ENCODE data around the gene TTLL1. TPM values are rescaled to one million over a fixed set of nuclear protein-coding genes. Genes with fewer than 3 reads are reported as not detected.

TTLL1 gene
- total RNA-seq, 2 experiments from 2014 or later, result 3.9 to 4.2 TPM

- Mint-ChIP-seq H3K36me3 (no peaks in the 10 kb centered on the region), H3K27ac (no peak overlapping the region), H3K4me1 (no peaks in the 10 kb centered on the region), H3K9me3 (peaks cover 8% of the 10 kb centered on the region), H3K27me3 (no peaks in the 10 kb centered on the region), H3K4me3 (no peak overlapping the region)
- no peak for DNase-seq
Observed at GRCh38 chr22:43098356-43098755, 9.2 kb upstream of the TTLL1 start.

GRCh38 chr22:43096420-43096819 lies 7.2 kb upstream of the TTLL1 start:
- no peaks in the 10 kb centered on the region for H3K36me3 Mint-ChIP-seq
- DNase-seq, result no peak
- no peak overlapping the region for H3K27ac Mint-ChIP-seq
- no peak overlapping the region for H3K4me3 Mint-ChIP-seq
- H3K9me3 Mint-ChIP-seq, result peaks cover 8% of the 10 kb centered on the region
- no peaks in the 10 kb centered on the region for H3K4me1 Mint-ChIP-seq
- no peaks in the 10 kb centered on the region for H3K27me3 Mint-ChIP-seq

- no peak overlapping the region for H3K27ac Mint-ChIP-seq
- H3K9me3 Mint-ChIP-seq, result peaks cover 8% of the 10 kb centered on the region
- DNase-seq, result no peak
- no peak overlapping the region for H3K4me3 Mint-ChIP-seq
- H3K27me3 Mint-ChIP-seq, result no peaks in the 10 kb centered on the region
- H3K36me3 Mint-ChIP-seq, result no peaks in the 10 kb centered on the region
- H3K4me1 Mint-ChIP-seq, result peaks cover 2% of the 10 kb centered on the region
Observed at GRCh38 chr22:43094551-43094950, 5.4 kb upstream of the TTLL1 start.

GRCh38 chr22:43094085-43094484 lies 4.9 kb upstream of the TTLL1 start:
- H3K36me3 Mint-ChIP-seq, result no peaks in the 10 kb centered on the region

GRCh38 chr22:43092085-43092484 lies 2.9 kb upstream of the TTLL1 start:
- Mint-ChIP-seq H3K27ac (no peak overlapping the region), H3K4me1 (peaks cover 9% of the 10 kb centered on the region), H3K27me3 (no peaks in the 10 kb centered on the region), H3K9me3 (peaks cover 8% of the 10 kb centered on the region), H3K36me3 (no peaks in the 10 kb centered on the region), H3K4me3 (no peak overlapping the region)
- DNase-seq, result no peak

More at GRCh38 chr22:43094085-43094484, 4.9 kb upstream of the TTLL1 start:
- Mint-ChIP-seq H3K9me3 (peaks cover 8% of the 10 kb centered on the region), H3K27me3 (no peaks in the 10 kb centered on the region), H3K27ac (no peak overlapping the region), H3K4me1 (peaks cover 5% of the 10 kb centered on the region), H3K4me3 (no peak overlapping the region)
- DNase-seq, result no peak

GRCh38 chr22:43090130-43090789 lies 1.1 kb upstream of the TTLL1 start:
- Mint-ChIP-seq H3K4me3 (peak overlapping the region; percentile 84), H3K27ac (no peak overlapping the region), H3K36me3 (no peaks in the 10 kb centered on the region), H3K27me3 (no peaks in the 10 kb centered on the region), H3K9me3 (no peaks in the 10 kb centered on the region), H3K4me1 (peaks cover 19% of the 10 kb centered on the region)
- peak; percentile 54 for DNase-seq

- H3K27ac Mint-ChIP-seq, result peak overlapping the region; percentile 94
- peaks cover 19% of the 10 kb centered on the region for H3K4me1 Mint-ChIP-seq
- no peaks in the 10 kb centered on the region for H3K9me3 Mint-ChIP-seq
- peak overlapping the region; percentile 84 for H3K4me3 Mint-ChIP-seq
- DNase-seq, result peak; percentile 14
- H3K36me3 Mint-ChIP-seq, result no peaks in the 10 kb centered on the region
- H3K27me3 Mint-ChIP-seq, result no peaks in the 10 kb centered on the region
Observed at GRCh38 chr22:43088627-43088983, 586 bp downstream of the TTLL1 start.

GRCh38 chr22:43085658-43086606 lies 3.3 kb downstream of the TTLL1 start:
- Mint-ChIP-seq H3K36me3 (no peaks in the 10 kb centered on the region), H3K4me3 (no peak overlapping the region), H3K4me1 (peaks cover 19% of the 10 kb centered on the region), H3K27me3 (no peaks in the 10 kb centered on the region), H3K27ac (no peak overlapping the region), H3K9me3 (no peaks in the 10 kb centered on the region)
- DNase-seq, result no peak

- Mint-ChIP-seq H3K4me1 (peaks cover 13% of the 10 kb centered on the region), H3K4me3 (no peak overlapping the region), H3K27ac (no peak overlapping the region), H3K27me3 (no peaks in the 10 kb centered on the region), H3K36me3 (no peaks in the 10 kb centered on the region), H3K9me3 (no peaks in the 10 kb centered on the region)
- DNase-seq, result no peak
Observed at GRCh38 chr22:43081968-43082367, 7.2 kb downstream of the TTLL1 start.

- Mint-ChIP-seq H3K9me3 (no peaks in the 10 kb centered on the region), H3K4me1 (peaks cover 3% of the 10 kb centered on the region), H3K27me3 (no peaks in the 10 kb centered on the region), H3K36me3 (no peaks in the 10 kb centered on the region), H3K27ac (no peak overlapping the region), H3K4me3 (no peak overlapping the region)
- DNase-seq, result no peak
Observed at GRCh38 chr22:43080616-43081015, 8.6 kb downstream of the TTLL1 start.

GRCh38 chr22:43079742-43080141 lies 9.4 kb downstream of the TTLL1 start:
- H3K4me3 Mint-ChIP-seq, result no peak overlapping the region
- H3K27ac Mint-ChIP-seq, result no peak overlapping the region
- no peaks in the 10 kb centered on the region for H3K9me3 Mint-ChIP-seq
- H3K27me3 Mint-ChIP-seq, result no peaks in the 10 kb centered on the region
- no peaks in the 10 kb centered on the region for H3K36me3 Mint-ChIP-seq
- peaks cover 3% of the 10 kb centered on the region for H3K4me1 Mint-ChIP-seq
- DNase-seq, result no peak

- Mint-ChIP-seq H3K9me3 (no peaks in the 10 kb centered on the region), H3K36me3 (no peaks in the 10 kb centered on the region), H3K27ac (no peak overlapping the region), H3K4me3 (no peak overlapping the region), H3K4me1 (peaks cover 3% of the 10 kb centered on the region), H3K27me3 (no peaks in the 10 kb centered on the region)
- DNase-seq, result no peak
Observed at GRCh38 chr22:43078522-43078921, 10.7 kb downstream of the TTLL1 start.

GRCh38 chr22:43077121-43077877 lies 11.9 kb downstream of the TTLL1 start:
- Mint-ChIP-seq H3K4me3 (no peak overlapping the region), H3K4me1 (peaks cover 3% of the 10 kb centered on the region), H3K27me3 (no peaks in the 10 kb centered on the region), H3K9me3 (no peaks in the 10 kb centered on the region), H3K27ac (no peak overlapping the region), H3K36me3 (no peaks in the 10 kb centered on the region)
- no peak for DNase-seq

GRCh38 chr22:43066844-43067385 lies 22.3 kb downstream of the TTLL1 start:
- Mint-ChIP-seq H3K4me1 (no peaks in the 10 kb centered on the region), H3K36me3 (peaks cover 1% of the 10 kb centered on the region), H3K27me3 (no peaks in the 10 kb centered on the region), H3K4me3 (no peak overlapping the region), H3K27ac (no peak overlapping the region), H3K9me3 (no peaks in the 10 kb centered on the region)
- no peak for DNase-seq

GRCh38 chr22:43066134-43066533 lies 23.1 kb downstream of the TTLL1 start:
- Mint-ChIP-seq H3K27me3 (no peaks in the 10 kb centered on the region), H3K27ac (no peak overlapping the region), H3K9me3 (no peaks in the 10 kb centered on the region), H3K4me3 (no peak overlapping the region), H3K36me3 (peaks cover 1% of the 10 kb centered on the region), H3K4me1 (no peaks in the 10 kb centered on the region)
- DNase-seq, result no peak
